GM18511 (cell line): ENCODE results near the gene ARFGEF3.
"Not testable (repeated sequence)": the region's sequence is repeated elsewhere in the genome, so short reads cannot be mapped to it uniquely, and the experiment has no call there.

Experiments used
- ATAC-seq: cut with Tn5 transposase; IDR thresholded peaks from one replicate; pipeline ENCODE4 v1.9.1; 2021; ENCODE audit warnings: mild to moderate bottlenecking, moderate library complexity; ENCODE audit not compliant: unreplicated experiment

Gene ARFGEF3

DNA sequence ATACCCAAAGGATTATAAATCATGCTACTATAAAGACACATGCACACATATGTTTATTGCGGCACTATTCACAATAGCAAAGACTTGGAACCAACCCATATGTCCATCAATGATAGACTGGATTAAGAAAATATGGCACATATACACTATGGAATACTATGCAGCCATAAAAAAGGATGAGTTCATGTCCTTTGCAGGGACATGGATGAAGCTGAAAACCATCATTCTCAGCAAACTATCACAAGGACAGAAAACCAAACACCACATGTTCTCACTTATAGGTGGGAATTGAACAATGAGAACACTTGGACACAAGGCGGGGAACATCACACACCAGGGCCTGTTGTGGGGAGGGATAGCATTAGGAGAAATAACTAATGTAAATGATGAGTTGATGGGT, 50.8 kb downstream of the ARFGEF3 start:
- not testable (repeated sequence) for ATAC-seq

- no peak for ATAC-seq
These were observed 53.5 kb downstream of the ARFGEF3 start for GRCh38 chr6:138215093-138215782.

- no peak for ATAC-seq
These were observed 56.7 kb downstream of the ARFGEF3 start, which contains the start of gene PBOV1 for GRCh38 chr6:138218449-138218848. Gene PBOV1, minus strand, starts transcription at chr6:138218491. Its CDS starts 96 bp downstream, at chr6:138218395.

DNA sequence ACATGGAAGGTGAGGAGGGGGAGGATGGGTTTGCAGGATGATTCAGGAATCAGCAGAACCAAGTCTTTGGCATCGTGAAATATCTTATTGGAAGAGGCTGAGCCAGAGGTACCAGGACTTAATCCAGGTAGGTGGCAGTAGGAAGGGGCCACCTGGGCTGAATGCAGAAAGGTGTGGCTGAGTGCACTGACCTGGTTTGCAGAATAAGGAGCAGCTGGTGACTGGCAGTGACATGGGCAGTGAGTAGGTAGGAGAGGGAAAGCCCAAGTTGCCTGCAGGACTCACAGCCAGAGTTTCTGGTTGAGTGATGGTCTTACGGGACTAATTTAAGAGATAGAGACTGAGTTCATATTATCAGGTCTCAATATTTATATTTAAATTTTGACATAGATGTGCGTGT, 57.7 kb downstream of the ARFGEF3 start:
- ATAC-seq = no peak

GRCh38 chr6:138219901-138220300, 58.2 kb downstream of the ARFGEF3 start:
- no peak for ATAC-seq

- ATAC-seq = no peak
These were observed 61.3 kb downstream of the ARFGEF3 start for GRCh38 chr6:138222901-138223546.

- ATAC-seq = no peak
These were observed 64.2 kb downstream of the ARFGEF3 start for GRCh38 chr6:138225953-138226352.

DNA sequence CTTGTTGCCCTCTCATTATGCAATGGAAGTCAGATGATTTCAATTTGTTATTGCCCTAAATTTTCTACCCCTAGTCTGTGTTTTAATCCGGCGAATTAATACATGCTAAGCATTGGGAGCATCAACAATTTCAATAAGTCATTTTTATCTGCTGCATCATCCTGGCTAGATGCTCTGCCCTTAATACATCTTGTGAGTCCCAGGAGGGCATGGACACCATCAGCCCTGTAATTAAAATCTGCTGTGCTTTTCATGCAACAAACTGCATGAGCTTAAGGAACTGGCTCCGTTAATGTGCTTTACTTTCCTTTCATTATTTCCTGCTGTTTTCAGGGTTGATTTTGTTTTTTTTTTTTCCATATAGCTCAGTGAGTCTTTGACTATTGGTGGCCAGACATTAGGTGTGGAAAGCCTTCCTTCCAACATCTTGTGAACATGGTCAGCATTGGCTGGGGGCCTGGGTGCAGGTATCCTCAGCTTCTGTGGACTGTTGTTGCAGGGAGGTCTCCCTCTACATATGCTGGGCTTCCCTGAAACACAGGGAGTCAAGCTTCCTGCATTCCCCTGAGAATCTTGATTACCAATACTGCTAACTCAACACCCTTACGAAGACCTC, 65.1 kb downstream of the ARFGEF3 start:
- ATAC-seq = no peak

GRCh38 chr6:138227316-138227781, 65.6 kb downstream of the ARFGEF3 start:
- ATAC-seq = no peak

GRCh38 chr6:138229072-138229471, 67.3 kb downstream of the ARFGEF3 start:
- no peak for ATAC-seq

DNA sequence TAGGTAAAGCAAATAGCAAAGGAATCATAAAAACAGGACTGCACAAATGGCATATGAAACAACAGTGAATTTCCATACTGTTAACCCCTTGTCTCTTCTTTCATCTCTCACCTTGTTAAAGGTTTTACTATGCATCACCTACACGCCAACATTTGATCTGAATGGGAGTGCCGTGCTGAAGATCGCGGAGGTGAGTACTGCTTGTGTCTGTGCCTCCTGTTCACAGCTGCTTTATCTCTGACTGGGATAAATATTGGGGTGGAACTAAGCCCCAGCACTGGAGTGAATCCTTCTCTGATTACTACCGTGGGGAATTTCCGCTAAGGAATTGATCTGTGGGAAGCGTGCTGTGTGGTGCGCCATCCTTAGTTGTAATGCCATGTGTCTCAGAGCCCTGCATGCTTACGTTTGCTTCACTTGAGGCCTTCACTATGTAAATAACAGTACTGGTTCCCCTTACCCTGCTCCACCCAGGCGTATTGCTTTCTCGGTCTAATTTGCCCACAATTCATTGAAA, 68.0 kb downstream of the ARFGEF3 start:
- no peak for ATAC-seq

DNA sequence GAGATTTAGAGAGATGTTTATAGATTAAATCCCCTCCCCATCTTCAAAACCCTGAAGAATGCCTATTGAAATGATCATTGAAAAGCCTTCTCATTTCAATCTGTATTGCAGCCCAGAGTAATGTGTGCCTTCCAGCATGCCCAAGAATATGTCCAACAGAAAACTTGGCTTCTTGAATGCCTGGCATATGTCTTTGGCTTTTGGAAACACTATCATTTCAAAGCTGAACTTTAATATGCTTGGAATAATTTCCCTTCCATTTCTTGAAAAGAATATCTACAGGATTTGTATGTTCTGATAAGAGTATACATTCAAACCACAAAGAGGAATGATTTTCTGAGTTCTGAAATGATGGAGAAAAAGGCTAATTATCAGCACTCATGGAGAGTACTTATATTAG, 68.5 kb downstream of the ARFGEF3 start:
- ATAC-seq = no peak

DNA sequence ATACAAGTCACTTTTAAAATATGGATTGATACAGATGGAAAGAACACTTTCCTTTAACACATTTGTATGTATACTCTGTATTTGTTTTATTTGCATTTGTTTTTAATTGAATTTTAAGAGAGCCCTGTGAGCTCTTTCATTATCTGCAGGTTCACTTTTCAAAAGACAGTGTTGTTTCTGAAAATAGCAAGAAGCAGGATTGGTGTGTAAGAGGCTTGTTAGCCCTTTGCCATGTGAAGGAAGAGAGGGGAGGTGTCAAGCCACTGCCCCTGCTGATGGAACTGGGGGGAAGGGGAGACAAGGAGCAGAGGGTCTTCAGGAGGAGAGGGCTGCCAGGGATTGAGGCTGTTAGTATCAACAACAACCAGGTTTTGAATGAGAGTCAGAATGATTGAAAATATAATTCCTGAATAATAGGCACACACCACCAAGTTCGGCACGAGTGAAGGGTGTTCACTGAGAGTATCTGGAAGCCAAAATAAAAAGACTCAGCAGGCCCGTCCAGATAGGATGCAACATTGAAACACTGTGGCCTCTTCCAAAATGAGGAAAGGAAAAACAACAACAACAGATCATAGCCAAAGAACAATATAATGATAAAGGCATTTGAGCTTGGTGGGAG, 69.1 kb downstream of the ARFGEF3 start:
- ATAC-seq = no peak

DNA sequence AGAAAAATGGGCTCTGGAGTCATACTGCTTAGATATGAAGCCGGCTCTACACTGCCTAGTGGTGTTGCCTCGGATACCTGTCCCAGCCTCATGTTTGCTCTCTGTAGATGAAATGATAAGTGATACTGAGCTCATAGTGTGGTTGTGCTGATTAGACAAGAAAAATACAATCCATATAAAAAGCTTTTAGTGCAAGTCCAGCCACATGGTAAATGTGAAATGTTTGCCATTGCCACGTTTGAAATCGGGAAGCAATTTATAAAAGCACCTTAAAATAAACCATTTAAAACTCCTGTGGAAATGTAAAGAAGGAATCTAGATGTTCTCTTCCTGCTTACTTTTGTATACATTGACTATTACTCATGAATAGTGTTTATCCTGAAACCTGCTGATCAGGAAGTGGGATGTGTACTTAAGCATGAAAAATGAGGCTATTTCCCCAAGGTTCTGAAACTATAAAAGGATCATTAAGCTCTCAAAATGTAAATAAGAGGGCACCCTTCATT, 69.7 kb downstream of the ARFGEF3 start:
- no peak for ATAC-seq

DNA sequence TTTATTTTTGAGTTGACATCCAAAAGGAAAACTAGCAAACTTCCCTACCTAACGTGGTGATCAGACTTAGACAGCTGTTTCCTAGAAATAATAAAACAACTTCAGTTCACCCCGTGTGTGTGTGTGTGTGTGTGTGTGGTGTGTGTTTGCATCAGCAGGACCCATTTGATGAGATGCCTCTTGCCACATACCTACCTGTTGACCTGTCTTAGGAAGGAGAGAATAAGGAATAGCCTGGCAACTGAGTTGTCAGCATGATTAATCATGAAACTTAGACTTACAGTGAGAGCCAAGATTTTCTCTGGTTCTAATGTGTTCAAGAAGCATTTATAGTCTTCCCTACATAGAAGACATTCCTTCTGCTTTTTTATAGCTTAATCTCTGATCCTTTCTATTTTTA, 72.6 kb downstream of the ARFGEF3 start:
- no peak for ATAC-seq

DNA sequence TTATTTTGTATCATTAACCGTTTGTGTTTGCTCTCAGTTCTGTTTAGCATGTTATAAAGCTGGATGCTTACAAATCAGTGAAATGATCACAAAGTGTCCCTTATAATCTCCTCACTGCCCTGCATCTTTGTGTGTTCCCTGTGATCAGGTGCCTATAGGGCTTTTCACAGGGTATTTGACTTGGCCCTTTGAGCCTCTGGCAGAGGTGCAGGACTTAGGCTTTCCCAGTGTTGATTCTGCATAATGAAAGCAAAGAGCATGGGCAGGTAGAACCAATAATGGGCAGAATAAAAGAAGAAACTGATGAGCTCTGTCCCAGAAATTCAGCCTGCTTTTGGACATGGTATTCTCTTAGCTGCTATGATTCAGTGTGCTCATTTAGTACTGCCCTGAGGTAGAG, 73.5 kb downstream of the ARFGEF3 start:
- no peak for ATAC-seq

GRCh38 chr6:138235693-138236092, 74.0 kb downstream of the ARFGEF3 start:
- ATAC-seq = no peak

- no peak for ATAC-seq
These were observed 75.7 kb downstream of the ARFGEF3 start for GRCh38 chr6:138237463-138237862.

DNA sequence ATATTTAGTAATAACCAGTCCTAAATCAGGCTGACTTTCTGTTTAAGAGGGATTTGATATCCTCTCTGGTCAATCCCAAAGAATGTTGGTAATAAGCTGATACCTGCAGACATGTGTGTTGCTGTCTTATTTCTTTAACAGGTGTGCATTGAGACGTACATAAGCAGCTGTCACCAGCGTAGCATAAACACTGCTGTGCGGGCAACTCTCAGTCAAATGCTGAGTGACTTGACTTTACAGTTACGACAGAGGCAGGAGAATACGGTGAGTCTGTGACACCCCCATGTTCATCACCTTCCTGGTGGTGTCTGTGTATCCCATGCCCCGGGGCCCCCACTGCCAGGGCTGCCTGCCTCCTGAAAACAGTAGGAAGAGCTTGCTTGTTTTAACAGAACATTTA, 76.6 kb downstream of the ARFGEF3 start:
- no peak for ATAC-seq

- ATAC-seq = no peak
These were observed 78.0 kb downstream of the ARFGEF3 start for GRCh38 chr6:138239774-138240173.
